ENCODE data around the gene GARIN5A.

Gene GARIN5A

GRCh38 chr19:50476224-50476906, at the start of gene GARIN5A, which contains the start of gene EMC10:
TSS of gene GARIN5A (minus strand) at chr19:50476848. CDS start at chr19:50476388, 460 bp downstream.
TSS of gene EMC10 (plus strand) at chr19:50476507. CDS start at chr19:50476545, 38 bp downstream.
- peak; percentile 90 for DNase-seq (ENCODE audit: low spot score)

GRCh38 chr19:50522881-50523280, 46.2 kb upstream of the GARIN5A start:
- no peak for DNase-seq (ENCODE audit: low spot score)

GRCh38 chr19:50520822-50521465, 44.3 kb upstream of the GARIN5A start:
- DNase-seq (ENCODE audit: low spot score), result no peak

DNA sequence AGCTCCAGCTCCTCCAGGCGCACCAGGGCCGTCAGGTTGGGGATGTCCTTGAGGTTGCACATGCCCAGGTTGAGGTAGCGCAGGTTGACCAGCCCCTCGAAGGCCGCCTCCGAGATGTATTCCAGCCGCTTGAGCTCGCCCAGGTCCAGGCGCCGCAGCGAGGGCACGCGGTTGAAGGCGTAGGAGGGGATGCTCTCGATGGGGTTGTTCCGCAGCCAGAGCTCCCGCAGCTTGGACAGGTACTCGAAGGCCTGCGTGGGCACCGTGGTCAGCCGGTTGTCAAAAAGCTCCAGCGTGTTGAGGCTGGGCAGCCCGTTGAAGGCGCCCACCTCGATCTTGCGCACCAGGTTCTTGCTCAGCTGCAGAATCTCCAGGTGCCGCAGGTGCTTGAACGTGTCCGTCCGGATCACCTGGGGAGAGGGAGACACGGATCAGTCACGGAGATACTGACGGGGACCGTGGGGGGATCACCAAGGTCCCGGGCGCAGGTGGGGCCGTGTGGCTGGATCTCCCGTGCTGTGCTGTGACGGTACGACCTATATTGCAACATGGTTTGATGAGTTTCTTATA, 42.4 kb upstream of the GARIN5A start:
- no peak for DNase-seq (ENCODE audit: low spot score)

DNA sequence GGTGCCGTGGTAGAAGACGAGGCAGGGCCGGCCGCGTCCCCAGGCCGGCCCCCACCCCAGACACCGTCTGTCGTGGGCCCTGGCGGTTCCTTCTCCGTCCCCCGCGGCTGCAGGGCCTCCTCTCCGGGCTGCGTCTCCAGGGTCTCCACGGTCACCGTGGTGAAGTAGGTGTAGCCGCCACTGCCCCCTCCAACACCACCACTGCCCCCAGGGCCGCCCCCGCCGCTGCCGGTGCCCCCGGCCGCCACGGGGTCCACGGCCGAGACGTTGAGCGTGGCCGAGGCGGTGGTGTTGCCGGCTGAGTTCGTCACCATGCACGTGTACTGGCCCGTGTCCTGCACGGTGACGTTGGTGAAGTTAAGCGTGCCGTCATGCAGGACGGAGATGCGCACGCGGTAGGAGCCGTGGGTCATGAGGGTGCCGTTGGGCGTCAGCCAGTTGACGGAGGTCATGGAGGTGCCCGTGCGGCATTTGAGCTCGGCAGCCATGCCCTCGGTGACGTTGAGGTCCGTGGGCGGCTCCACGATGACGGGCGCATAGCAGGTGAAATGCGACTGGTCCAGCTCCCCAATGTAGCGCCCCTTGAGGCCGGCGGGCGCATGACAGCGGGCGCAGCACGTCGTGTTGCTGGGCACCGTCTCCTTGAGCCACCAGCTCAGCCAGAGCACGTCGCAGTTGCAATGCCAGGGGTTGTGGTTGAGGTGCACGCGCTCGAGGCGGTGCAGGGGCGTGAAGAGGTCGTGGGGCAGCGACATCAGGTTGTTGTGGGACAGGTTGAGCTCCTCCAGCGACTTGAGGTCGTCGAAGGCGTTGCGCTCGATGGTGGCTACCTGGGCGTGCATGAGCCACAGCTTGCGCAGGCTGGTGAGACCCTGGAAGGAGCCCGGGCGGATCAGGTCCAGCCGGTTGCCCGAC, 41.7 kb upstream of the GARIN5A start:
- no peak for DNase-seq (ENCODE audit: low spot score)

GRCh38 chr19:50517704-50518075, 41.0 kb upstream of the GARIN5A start:
- no peak for DNase-seq (ENCODE audit: low spot score)

DNA sequence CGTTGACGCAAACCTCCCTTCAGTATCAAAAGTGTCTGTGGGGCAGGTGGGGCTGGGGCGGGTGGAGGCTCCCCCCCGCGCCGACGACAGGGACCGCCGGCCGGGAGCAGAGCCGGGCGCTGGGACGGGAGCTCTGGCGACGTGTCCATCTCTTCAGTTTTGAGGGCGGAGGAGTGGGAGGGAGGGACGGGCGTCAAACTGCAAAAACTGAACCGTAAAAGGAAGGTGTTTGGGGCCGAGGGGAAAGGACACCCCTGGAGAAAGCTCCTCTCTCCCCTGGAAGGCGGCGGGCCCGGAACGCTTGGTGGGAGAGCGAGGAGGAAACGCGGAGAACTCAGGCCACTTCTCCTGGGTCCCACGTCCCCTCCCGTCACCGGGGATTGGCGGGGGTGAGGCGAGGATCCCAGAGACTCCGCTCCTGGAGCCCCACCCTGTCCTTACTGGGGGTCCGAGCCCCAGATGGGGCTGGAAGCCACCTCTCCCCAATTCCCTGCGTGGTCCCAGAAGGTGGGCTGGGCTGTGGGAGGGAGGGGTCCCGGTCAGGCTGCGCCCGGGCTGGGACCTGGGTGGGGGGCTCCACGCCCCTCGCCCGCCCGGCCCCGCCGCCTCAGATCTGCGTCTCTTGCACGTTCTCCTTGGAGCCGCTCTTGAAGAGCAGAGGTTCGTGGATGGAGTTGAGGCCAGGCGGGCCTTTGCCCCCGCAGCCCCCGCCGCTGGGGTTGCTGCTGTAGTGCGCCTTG, 40.5 kb upstream of the GARIN5A start:
- no peak for DNase-seq (ENCODE audit: low spot score)

- DNase-seq (ENCODE audit: low spot score), result no peak
These were observed 39.8 kb upstream of the GARIN5A start for GRCh38 chr19:50516456-50516855.

- DNase-seq (ENCODE audit: low spot score), result no peak
These were observed 38.5 kb upstream of the GARIN5A start for GRCh38 chr19:50515168-50515561.

GRCh38 chr19:50514346-50515167, 37.9 kb upstream of the GARIN5A start:
- DNase-seq (ENCODE audit: low spot score), result no peak

DNA sequence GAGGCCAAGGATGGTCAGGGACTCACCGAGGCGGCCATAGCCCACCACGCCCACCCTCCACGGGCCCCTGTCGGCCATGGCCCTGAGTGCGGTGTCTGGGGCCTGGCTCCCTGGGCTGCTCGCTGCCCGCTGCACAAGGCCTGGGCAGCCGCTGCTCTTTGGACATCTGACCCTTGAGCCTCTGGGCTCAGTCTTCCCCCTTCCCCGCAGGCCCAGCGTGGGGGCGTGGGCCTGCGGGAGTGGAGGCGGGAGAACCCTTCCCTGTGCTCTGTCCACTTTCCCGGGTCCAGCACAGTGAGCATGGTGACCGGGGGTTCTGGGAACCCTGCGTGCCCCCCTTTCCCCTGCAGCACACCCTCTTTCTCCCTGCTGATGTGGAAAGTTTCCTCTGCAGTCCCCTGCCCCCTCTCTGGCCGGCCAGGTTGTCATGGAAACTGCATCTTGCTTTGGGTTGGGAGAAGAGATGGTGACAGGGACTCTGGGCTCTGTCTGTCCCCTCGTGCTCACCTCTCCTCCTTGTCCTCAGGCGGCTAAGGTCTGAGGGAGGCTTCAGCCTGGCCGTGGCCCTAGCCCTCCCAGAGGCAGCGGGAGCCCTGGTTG, 37.2 kb upstream of the GARIN5A start, which contains the start of gene ASPDH:
ASPDH (minus strand) TSS at position 168 of the 600 bp plus-strand sequence; CDS start at position 78, 90 bp downstream.
- DNase-seq (ENCODE audit: low spot score), result no peak

DNA sequence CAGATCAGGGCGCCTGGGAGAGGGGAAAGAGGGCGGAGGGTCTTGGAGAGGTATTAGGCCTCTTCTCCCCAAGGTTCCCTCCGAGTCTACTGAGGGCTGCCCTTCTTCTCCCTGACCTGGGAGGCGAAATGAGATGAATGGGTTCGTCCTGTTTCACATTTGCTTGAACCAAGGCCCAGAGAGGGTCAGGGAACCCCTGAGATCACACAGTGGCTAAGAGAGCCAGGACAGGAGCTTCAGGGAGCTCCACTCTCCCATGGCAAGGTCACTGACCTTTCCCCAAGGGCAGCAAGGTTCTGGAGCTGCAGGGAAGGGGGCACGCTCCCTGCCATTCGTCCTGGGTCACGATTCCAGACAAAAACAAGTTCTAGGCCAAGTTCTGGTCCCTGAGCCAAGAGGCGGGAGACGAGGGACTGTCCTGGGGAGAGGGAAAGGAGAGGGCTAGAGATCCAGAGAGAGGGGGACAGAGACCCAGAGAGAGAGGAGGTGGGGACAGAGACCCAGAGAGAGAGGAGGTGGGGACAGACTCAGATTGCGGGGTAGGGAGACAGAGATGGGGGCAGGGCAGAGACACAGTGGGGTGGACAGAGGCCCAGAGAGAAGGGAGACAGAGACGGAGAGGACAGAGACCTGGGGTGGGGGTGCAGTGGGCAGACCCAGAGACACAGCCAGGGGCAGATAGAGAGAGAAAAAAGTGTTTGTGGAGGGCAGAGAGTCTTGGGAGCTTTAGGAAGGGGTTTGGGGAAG, 36.5 kb upstream of the GARIN5A start:
- DNase-seq (ENCODE audit: low spot score), result no peak

- DNase-seq (ENCODE audit: low spot score), result no peak
These were observed 35.7 kb upstream of the GARIN5A start for GRCh38 chr19:50512112-50512998.

- peak; percentile 97 for DNase-seq (ENCODE audit: low spot score)
These were observed 34.6 kb upstream of the GARIN5A start, which contains the start of gene JOSD2 for GRCh38 chr19:50511069-50511822. TSS of gene JOSD2 (minus strand) at chr19:50511191. CDS start at chr19:50510431, 760 bp downstream.

GRCh38 chr19:50510700-50511068, 34.0 kb upstream of the GARIN5A start:
- no peak for DNase-seq (ENCODE audit: low spot score)

DNA sequence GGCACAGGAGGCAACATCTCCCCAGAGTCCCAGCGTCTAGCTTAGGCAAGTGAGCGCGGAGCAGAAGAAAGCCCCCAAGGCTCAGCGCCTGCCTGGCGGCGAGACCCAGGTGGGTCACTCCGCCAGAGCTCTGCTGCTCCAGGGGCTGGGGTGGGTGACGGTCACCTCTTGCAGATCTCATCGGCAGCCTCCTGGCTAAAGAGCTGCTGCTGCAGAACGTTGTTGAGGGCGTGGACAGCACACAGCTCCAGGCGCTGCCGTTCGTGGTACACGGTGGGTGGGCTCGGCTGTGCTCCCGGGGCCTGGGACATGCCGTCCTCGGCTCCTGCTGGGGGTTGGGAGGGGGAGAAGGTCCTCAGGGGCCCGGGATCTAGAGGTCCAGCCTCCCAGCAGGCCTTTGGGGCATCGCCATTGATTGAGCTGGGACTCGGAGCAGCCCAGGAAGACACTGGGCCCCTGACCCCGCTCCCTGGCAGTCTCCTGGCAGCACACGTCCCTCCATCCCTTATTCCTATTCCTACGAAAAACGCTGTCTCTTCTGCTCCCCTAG, 33.5 kb upstream of the GARIN5A start:
- no peak for DNase-seq (ENCODE audit: low spot score)

DNA sequence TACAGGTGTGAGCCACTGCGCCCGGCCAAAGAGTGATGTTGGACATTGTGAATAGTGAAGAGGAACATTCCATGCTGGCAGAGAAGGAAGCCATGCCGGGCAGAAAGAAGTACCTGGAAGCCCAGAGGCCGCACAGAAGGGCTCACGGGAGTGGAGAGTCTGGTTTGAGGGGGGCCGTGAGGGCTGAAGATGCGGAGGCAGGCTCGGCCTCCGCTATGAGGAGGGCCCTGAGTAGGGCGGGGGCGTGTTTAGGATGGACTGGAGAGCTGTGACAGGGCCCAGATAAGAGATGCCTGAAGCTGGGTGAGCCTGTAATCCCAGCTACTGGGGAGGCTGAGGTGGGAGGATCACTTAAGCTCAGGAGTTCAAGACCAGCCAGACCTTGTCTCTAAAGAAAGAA, 32.7 kb upstream of the GARIN5A start:
- DNase-seq (ENCODE audit: low spot score), result no peak
